Measurements from ENCODE around the gene SEMA6D. TPM values are rescaled to one million over a fixed set of nuclear protein-coding genes. Genes with fewer than 3 reads are reported as not detected.

The SEMA6D gene
- total RNA-seq, 1 experiment from 2014 or later, result 15.8 TPM

- Histone ChIP-seq H2BK20ac (ENCODE audit: low read depth, low read length, poor library complexity, severe bottlenecking) (no peak overlapping the region), H3K27ac (ENCODE audit: insufficient read length, low read depth, low read length) (no peak overlapping the region), H2AK5ac (ENCODE audit: insufficient read length, low read length) (no peak overlapping the region), H2BK120ac (ENCODE audit: low read depth, low read length, poor library complexity, severe bottlenecking) (no peak overlapping the region), H3K9ac (ENCODE audit: extremely low read depth, insufficient read length, low read length) (no peak overlapping the region), H4K91ac (ENCODE audit: insufficient read length, low read depth, low read length) (no peak overlapping the region), H2AFZ (ENCODE audit: low read length) (no peak overlapping the region), H3K79me1 (ENCODE audit: insufficient read depth, low read depth, low read length, poor library complexity, severe bottlenecking) (no peaks in the 10 kb centered on the region), H3K79me2 (ENCODE audit: insufficient read depth, low read length) (no peaks in the 10 kb centered on the region), H3K14ac (ENCODE audit: insufficient read depth, low read length) (no peak overlapping the region), H4K20me1 (ENCODE audit: control insufficient read depth, insufficient read depth, insufficient read length) (no peaks in the 10 kb centered on the region), H3K23me2 (ENCODE audit: insufficient read length, low read depth, low read length, poor library complexity, severe bottlenecking) (no peaks in the 10 kb centered on the region), H3T11ph (ENCODE audit: low read length) (no peak overlapping the region), H4K8ac (replicated peaks; ENCODE audit: insufficient read length, low read depth, low read length) (no peak overlapping the region), H4K5ac (ENCODE audit: insufficient read length, low read depth, low read length) (no peak overlapping the region), H3K23ac (ENCODE audit: insufficient read length, low read depth, low read length) (no peak overlapping the region), H3K56ac (ENCODE audit: insufficient read length, low read depth, low read length) (no peak overlapping the region), H3K27me3 (ENCODE audit: insufficient read depth, low read length) (no peaks in the 10 kb centered on the region), H3K18ac (ENCODE audit: insufficient read length, low read depth, low read length) (no peak overlapping the region), H2BK15ac (ENCODE audit: low read depth, low read length) (no peak overlapping the region), H3K9me3 (ENCODE audit: control insufficient read depth, low read depth, low read length) (no peaks in the 10 kb centered on the region), H2BK12ac (ENCODE audit: insufficient read length, low read depth, low read length) (no peak overlapping the region), H3K4ac (ENCODE audit: low read depth, low read length) (no peak overlapping the region), H3K4me1 (ENCODE audit: insufficient read depth, low read length) (no peaks in the 10 kb centered on the region; the same call in 1 of the 2 replicates), H3K4me2 (ENCODE audit: insufficient read depth, insufficient read length, low read length) (no peak overlapping the region), H2BK5ac (ENCODE audit: insufficient read length, low read length) (no peak overlapping the region)
- no peak overlapping the region for H3K4me3 Mint-ChIP-seq
- H3K27ac Mint-ChIP-seq, result no peak overlapping the region
- peaks cover 0 to 5% (median 0%) of the 10 kb centered on the region in 3 experiments; a peak in 1 of 7 replicates for H3K36me3 Mint-ChIP-seq (ENCODE audit: insufficient read depth in 1 of 3, low read depth in 3 of 3)
- peaks cover 2 to 8% of the 10 kb centered on the region in 2 experiments; a peak in 2 of 5 replicates for H3K9me3 Mint-ChIP-seq
- no peak for DNase-seq
- no peak for TF ChIP-seq CTCF (conservative IDR thresholded peaks at IDR 0.05)
- H3K4me1 Mint-ChIP-seq, result peaks cover 21 to 23% of the 10 kb centered on the region in 2 experiments
- H3K27me3 Mint-ChIP-seq (ENCODE audit: low read depth), result no peaks in the 10 kb centered on the region; the same call in 1 of the 2 replicates
Observed at GRCh38 chr15:47784820-47785219, 67.5 kb downstream of the SEMA6D start.

Measured in H9 (cell line).